ENCODE results near the gene KCNK5.

The KCNK5 gene

GRCh38 chr6:39228992-39229767 is at the start of gene KCNK5:
TSS of gene KCNK5 (minus strand) at chr6:39229475. CDS start at chr6:39229111, 364 bp downstream.
- no peak for DNase-seq (ENCODE audit: low read depth in 2 of 2)

- no peak for DNase-seq (ENCODE audit: low read depth in 2 of 2)
These were observed 47.2 kb upstream of the KCNK5 start for GRCh38 chr6:39276379-39276995.

- DNase-seq (ENCODE audit: low read depth in 2 of 2) = no peak
These were observed 45.6 kb upstream of the KCNK5 start for GRCh38 chr6:39274903-39275302.

- DNase-seq (ENCODE audit: low read depth in 2 of 2) = no peak
These were observed 45.2 kb upstream of the KCNK5 start for GRCh38 chr6:39274471-39274870.

- DNase-seq (ENCODE audit: low read depth in 2 of 2) = no peak
These were observed 44.1 kb upstream of the KCNK5 start for GRCh38 chr6:39273406-39273821.

GRCh38 chr6:39269961-39270360 is 40.7 kb upstream of the KCNK5 start:
- no peak for DNase-seq (ENCODE audit: low read depth in 2 of 2)

GRCh38 chr6:39268721-39269120 is 39.4 kb upstream of the KCNK5 start:
- DNase-seq (ENCODE audit: low read depth in 2 of 2) = no peak

- no peak for DNase-seq (ENCODE audit: low read depth in 2 of 2)
These were observed 38.9 kb upstream of the KCNK5 start for GRCh38 chr6:39268171-39268570.

- no peak for DNase-seq (ENCODE audit: low read depth in 2 of 2)
These were observed 37.6 kb upstream of the KCNK5 start for GRCh38 chr6:39266782-39267355.

- no peak for DNase-seq (ENCODE audit: low read depth in 2 of 2)
These were observed 37.1 kb upstream of the KCNK5 start for GRCh38 chr6:39266375-39266774.

- no peak for DNase-seq (ENCODE audit: low read depth in 2 of 2)
These were observed 34.2 kb upstream of the KCNK5 start for GRCh38 chr6:39263303-39264037.

GRCh38 chr6:39261751-39262150 is 32.5 kb upstream of the KCNK5 start:
- no peak for DNase-seq (ENCODE audit: low read depth in 2 of 2)

GRCh38 chr6:39260953-39261352 is 31.7 kb upstream of the KCNK5 start:
- DNase-seq (ENCODE audit: low read depth in 2 of 2) = no peak

- no peak for DNase-seq (ENCODE audit: low read depth in 2 of 2)
These were observed 31.2 kb upstream of the KCNK5 start for GRCh38 chr6:39260456-39260855.

GRCh38 chr6:39256294-39256940 is 27.1 kb upstream of the KCNK5 start:
- DNase-seq (ENCODE audit: low read depth in 2 of 2) = no peak

GRCh38 chr6:39254999-39255535 is 25.8 kb upstream of the KCNK5 start:
- DNase-seq (ENCODE audit: low read depth in 2 of 2) = no peak

GRCh38 chr6:39251406-39251805 is 22.1 kb upstream of the KCNK5 start:
- DNase-seq (ENCODE audit: low read depth in 2 of 2) = no peak

- DNase-seq (ENCODE audit: low read depth in 2 of 2) = no peak
These were observed 21.2 kb upstream of the KCNK5 start for GRCh38 chr6:39250507-39250906.

- DNase-seq (ENCODE audit: low read depth in 2 of 2) = no peak
These were observed 20.0 kb upstream of the KCNK5 start for GRCh38 chr6:39249278-39249677.

- no peak for DNase-seq (ENCODE audit: low read depth in 2 of 2)
These were observed 18.5 kb upstream of the KCNK5 start for GRCh38 chr6:39247667-39248194.

- DNase-seq (ENCODE audit: low read depth in 2 of 2) = no peak
These were observed 14.5 kb upstream of the KCNK5 start for GRCh38 chr6:39243809-39244208.

Measured in fibroblast of skin of left quadriceps (primary cell).